GDM1 (cell line): ENCODE results near the gene DDX27.

ENCODE experiments used
- DNase-seq: peaks from one replicate; lab custom pipeline; 2025; lab: John Stamatoyannopoulos, UW

Gene DDX27

DNA sequence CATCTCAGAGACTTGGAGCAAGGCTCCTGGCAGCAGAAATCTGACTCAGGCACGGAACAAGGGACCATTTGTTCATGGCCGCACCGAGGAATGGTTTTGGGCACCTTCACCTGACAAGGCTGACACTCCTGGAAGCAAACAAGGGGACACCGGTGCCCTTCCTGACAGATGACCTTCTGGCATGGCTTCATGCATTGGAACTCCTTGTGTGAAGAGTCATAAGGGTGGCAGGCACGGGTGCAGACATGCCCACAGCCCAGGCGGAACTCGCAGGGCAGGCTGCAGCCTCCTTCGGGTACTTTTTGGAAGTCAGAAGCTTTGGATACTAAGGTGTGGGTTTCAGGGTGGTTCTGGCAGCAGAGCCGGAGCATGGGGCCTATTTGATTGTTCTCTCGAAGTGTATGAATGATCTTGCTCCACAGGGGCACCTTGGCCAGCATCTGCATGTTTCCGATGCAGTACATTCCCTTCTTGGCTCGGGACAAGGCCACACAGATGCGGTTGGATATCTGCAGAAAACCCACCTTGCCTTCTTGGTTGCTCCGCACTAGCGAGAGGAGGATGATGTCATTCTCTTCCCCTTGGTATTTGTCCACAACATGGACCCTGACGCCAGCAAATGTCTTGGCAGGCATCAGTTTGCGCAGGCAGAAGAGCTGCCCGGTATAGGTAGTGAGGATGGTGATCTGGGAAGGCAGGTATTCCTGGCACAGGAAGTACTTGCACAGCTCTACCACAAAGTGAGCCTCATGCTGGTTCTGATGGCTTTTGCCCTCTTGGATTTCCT is 29.9 kb downstream of the DDX27 start:
- DNase-seq, result no peak

DNA sequence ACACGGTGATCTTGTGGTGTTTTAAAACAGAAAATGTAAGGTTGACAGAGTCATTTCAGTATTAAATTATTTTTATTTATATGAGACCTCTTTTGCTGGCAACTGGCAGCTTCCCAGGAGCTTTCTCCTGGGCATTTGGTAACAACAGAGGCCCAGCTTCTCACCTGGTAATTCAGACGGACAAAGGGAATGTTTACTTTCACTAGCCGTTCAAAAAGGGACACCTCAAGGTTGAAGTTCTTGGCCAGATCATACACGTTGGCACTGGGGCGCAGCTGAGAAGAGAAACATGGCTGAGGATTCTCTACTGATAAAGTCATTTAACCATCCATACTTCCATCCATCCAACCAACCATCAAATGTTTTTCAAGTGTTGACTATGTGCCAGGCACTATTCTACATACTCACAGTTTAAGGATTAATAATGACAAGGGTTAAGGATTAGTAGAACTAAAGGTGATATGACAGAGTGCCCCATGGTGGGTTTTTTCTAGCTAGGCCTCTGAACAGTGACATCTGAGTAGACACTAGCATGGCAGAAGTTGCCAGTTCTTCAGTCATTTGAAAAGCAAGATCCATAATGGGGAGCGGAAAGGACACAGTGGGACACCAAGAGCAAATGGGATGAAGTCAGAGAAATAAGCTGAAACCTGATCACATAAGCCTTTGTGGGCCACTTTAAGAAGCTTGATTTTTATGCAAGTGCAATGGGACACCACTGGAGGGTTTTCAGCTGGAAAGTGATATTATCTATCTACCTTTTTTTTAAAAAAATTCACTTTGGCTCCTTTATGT is 33.5 kb downstream of the DDX27 start:
- DNase-seq, result no peak

DNA sequence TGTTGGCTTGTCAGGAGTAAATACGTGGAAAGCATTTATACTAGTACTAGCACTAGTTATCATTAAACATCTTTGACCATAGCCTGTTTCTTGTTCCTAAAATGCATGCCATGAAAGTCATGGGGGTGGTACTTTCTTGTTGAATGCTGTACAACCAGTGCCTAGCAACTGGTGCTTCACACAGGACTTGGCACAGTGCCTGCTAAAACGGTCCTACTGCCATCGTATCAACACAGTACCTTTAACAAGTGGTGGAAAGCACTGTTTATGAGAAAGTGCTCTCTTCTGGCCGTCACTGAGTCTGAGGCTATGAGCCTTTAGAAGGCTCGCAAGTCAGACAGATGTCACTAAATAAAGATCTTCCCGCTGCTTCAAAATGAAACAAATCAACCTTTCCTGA is 37.0 kb downstream of the DDX27 start:
- no peak for DNase-seq

DNA sequence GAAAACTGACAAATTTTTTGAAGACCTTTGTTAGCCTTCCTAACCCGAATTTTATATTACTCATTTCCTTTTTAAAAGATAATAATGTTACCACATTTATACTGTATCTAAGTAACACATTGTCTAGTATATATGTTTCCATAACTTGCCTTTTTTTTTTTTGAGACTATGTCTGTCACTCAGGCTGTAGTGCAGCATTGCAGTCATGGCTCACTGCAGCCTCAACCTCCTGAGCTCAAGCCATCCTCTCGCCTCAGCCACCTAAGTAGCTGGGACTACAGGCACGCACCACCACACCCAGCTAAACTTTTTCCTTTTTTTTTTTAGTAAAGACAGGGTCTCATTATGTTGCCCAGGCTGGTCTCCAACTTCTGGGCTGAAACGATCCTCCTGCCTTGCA is 40.1 kb downstream of the DDX27 start:
- no peak for DNase-seq

DNA sequence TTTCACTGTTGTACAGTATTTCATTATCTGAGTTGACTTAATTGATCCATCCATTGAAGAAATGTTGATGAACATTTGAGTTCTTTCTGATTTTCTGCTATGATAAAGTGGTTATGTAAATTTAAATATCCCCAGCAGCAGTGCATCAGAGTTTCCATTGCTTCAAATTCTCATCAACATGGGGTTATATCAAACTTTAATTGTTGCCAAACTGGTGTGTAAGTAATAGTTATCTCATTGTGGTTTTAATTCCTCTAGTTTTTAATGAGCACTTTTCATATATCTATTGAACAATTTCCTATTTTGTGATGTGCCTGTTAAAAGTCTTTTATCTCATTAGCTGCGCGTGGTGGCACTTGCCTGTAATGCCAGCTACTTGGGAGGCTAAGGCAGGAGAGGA is 40.6 kb downstream of the DDX27 start:
- DNase-seq, result no peak

DNA sequence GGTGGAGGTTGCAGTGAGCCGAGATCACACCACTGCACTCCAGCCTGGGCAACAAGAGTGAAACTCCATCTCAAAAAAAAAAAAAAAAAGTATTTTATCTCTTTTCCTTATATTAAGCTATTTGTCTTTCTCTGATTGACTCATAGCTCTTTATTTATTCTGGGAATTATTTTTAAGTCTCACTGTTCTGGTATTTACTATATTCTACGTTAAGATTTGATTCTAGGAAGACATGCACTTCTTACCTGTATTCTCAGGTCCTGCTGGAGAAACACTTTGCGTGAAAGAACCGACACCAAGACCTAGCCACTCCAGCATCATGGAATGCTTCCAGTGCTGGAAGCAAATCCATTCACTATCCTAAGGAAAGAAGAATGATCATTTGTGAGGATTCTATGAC is 41.0 kb downstream of the DDX27 start:
- DNase-seq, result no peak

DNA sequence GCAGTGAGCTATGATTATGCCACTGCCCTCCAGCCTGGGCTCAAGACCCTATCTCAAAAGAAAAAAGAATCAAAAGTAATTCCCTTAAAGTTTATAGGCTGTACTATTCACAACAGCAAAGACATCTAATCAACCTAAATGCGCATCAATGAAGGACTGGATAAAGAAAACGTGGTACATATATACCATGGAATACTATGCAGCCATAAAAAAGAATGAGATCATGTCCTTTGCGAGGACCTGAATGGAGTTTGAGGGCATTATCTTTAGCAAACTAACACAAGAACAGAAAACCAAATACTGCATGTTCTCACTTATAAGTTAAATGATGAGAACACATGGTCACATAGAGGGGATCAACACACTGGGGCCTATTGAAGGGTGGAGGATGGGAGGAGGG is 42.0 kb downstream of the DDX27 start:
- DNase-seq, result no peak

DNA sequence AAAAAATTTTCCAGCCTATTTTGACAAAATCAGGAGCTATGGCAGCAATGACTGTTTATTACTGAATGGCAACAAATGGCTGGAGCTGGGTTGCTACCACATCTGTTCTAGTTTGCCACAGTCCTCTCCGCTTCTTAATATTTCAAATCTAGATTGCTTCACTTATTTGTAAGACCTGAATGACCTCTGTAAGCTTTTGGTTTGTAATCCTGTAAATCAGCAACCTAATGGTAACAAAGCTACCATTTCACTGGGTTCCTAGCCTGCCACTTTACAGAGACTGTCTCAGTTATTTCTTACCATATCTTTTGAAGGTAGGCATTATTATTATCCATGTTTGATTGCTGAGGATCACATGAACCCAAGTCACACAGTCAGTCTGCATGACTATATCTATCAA is 43.2 kb downstream of the DDX27 start:
- no peak for DNase-seq

DNA sequence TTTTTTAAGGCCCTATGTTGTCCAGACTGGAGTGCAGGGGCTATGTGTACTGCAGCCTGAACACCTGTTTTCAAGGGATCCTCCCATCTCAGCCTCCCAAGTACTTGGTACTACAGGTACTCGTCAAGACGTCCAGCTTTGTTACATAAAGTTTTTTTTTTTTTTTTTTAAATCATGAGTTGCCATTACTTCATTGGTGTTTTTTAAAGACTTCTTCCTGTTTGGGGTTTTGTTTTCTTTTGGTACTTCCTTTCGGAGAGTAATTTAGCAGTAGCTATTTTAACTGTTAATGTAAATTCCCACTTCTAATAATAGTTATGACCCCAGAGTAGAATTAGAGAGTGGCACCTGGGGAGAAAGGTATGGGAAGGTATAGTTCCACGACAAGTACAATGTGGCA is 48.1 kb downstream of the DDX27 start:
- DNase-seq, result no peak

DNA sequence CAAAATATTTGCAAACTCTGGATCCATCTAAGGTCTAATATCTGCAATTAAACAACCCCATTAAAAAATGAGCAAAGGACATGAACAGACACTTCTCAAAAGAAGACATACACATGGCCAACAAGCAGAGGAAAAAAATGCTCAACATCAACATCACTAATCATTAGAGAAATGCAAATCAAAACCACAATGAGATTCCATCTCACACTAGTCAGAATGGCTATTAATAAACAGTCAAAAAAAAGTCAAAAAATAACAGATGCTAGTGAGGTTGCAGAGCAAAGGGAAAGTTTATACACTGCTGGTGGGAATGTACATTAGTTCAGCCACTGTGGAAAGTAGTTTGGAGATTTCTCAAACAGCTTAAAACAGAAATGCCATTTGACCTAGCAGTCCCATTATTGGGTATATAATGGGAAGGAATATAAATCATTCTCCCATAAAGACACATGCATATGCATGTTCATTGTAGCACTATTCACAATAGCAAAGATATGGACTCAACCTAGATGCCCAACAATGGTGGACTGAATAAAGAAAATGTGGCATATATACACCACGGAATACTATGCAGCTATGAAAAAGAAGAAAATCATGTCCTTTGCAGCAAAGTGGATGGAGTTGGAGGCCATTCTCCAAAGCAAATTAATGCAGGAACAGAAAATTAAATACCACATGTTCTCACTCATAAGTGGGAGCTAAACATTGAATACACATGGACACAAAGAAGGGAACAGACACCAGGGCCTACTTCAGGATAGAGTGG is 49.6 kb downstream of the DDX27 start:
- DNase-seq, result no peak

DNA sequence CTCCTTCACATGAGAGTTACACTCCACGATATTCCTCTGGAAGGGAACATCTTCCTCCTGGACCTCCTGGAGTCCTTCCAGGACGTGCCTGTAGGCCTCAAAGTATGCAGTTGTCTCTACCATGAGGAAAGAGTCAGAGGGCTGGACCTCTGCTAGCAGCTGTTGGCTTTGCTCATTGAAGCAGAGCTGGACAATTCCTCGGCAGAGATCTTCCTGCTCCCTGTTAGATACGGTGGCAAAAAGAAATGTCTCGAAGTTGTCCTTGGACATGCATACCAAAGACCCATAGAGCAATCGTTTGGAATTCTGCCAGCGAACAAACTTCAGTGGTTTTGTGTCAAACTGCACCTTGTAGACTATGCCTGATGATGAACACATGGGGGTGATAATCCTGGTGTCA is 51.0 kb downstream of the DDX27 start:
- no peak for DNase-seq

DNA sequence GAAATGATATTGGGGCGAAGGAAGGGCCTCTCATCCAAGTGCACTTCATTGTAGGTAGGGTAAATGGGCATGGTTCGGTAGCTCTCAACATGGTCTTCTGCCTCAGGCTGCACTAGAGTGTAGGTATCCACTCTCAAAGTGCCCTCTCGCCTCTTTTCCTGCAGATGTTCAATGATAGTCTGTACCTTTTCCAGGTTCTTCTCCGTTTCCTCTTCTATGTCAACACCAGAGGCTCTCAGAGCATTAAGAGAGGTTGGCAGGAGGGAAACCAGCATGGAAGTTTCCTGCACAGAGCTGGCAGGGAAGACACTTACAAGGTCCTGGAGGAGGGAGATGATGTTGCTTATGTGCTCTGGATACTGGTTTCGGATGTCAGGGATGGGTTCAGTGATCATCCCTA is 51.5 kb downstream of the DDX27 start:
- DNase-seq, result no peak

DNA sequence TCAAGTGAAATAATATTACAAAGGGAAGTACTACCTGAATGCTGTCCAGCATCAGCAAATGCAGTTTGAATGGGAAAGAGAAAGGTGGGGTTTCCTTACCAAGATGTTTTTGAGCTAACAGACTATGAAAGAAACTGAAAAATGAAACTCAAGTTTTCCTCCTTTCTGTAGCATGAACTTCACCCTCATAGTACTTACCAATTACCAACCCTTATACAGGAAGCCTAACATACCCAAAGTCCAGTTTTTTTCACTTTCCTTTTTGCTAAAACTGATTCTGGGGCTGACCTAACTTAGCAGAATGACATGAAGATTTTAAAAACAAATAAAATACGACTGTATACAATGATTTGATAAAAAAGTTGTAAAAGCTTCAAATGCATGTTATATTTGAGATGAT is 53.4 kb downstream of the DDX27 start:
- DNase-seq, result no peak

DNA sequence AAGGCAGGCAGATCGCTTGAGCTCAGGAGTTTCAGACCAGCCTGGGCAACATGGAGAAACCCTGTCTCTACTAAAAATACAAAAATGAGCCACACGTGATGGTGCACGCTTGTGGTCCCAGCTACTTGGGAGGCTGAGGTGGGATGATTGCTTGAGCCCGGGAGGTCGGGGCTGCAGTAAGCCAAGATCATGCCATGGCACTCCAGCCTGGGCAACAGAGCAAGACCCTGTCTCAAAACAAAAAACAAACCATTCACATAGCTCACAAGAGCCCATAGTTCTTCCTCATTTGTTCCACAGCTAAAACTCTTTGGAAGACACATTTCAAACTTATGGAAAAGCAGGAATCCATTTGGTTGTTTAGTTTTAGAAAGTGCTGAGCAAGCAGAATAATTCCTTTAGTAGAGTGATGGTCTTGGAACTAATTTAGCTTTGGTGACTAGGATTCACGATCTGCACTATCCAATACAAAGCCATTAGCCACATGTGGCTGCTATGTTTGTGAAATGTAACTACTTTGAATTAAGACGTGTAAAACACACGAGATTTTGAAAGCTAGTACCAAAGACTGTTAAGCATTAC is 54.6 kb downstream of the DDX27 start:
- no peak for DNase-seq

DNA sequence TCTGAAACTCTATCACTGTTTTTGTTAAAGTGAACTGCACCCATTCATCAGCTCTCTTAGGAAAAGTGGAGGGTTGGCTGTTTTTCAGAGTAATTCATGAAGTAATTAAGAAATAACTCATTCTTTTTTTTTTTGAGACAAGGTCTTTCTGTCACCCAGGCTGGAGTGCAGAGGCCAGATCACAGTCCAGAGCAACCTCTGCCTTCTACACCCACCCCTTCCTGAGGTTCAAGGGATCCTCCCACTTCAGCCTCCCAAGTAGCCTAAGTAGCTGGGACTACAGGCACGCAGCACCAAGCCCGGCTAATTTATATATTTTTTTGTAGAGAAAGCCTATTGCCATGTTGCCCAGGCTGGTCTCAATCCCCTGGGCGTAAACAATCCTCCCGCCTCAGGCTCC is 56.0 kb downstream of the DDX27 start:
- DNase-seq, result no peak

DNA sequence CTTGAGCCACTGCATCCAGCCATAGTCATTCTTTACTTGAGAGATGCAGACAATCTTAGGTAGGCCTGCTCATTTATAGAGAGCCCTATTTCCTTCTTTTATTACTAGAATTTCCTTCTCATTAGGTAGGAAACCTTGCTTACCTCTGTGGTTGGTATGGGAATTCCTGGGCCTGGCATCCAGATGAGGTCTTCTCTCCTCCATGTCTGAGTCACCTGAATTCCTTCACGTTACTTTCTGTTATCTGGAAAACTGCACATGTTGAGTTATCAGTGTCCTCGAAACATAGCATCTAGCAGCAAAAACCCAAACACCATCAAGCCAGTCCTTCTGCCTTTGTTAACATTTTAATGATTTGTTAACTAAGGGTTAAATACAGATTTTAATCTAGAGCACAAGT is 56.4 kb downstream of the DDX27 start:
- no peak for DNase-seq

DNA sequence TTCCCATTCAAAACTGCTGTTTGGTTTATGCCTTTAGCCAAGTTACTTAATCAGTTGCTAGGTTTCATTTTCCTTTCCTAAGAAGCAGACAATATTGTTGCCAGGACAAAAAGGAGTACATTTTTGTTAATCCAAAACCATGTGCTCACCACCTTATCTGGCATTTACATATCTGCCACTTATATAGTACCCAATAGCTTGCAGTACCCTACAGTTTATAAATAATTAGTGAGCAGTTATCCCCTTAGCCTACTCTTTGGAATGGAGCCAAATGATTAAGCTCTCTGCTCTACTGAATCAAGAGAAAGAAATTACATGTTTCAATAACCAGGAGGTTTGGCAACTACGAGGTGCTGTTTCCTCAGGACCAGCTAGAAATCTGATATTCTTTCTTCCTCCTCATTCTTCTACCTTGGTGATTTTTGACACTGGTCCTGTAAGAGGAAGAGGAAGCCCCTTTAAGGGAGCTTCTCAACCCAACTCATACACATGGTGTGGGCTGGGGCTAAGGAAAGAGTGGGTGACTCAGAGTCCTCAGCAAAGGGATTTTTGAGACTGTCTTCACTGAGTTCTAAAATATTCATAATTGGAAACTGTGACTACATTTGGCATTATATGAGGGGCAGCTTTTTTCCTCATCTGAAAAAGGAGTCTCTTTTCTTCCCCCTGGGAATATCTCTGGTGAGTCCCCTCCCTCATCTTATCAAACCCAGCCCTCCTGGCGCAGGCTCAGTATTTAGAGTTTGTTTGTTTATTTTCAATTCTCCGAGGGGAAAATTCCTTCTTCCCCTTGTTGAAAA is 57.1 kb downstream of the DDX27 start:
- peak; percentile 9 for DNase-seq

DNA sequence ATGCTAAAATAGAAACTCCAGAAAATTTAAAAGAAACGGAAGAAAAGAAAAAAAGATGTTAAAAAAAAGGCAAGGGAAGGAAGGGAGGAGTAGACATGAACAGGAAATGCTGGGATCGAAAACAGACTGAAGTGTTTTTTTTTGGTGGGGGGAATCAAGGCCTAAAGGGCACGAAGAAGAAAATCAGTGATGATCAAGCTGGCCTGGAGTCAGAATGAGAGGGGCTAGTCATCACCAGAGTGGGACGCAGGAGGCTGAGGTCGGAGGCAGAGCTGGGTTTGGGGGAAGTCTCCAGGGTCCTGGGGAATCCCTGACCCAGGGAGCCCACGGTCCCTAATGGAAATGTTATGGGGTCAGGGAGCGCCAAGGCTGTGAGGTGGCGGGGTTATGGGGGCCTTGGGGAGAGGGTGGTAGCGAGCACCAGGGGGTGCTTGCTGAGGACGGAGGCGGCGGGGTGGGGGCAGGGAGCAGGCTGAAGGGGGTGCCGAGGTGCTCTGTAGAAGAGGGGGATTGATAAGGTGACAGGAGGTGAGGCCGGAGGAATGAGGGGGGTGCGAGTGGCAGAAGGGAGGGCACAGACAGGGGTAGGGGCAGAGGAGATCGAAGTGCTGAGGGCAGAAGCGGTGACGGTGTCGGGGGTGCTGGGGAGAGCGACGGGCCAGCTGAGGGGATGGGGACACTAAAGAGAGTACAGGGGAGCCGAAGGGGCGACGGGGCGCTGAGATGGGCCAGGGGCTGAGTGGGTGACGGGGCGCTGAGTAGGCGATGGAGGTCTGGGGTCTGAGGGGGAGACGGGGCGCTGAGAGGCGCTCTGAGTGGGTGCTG is 58.0 kb downstream of the DDX27 start:
- no peak for DNase-seq

DNA sequence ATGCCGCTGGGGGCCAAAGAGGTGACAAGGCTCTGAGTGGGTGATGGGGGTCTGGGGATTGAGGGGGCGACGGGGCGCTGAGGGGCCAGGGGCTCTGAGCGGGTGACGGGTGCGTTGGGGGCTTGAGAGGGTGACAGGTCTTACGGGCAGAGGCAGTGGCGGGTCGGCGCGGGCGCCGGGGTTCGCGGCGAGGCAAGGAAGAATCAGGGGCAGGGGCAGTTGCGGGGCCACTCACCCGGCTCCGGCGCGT is 58.5 kb downstream of the DDX27 start:
- no peak for DNase-seq

DNA sequence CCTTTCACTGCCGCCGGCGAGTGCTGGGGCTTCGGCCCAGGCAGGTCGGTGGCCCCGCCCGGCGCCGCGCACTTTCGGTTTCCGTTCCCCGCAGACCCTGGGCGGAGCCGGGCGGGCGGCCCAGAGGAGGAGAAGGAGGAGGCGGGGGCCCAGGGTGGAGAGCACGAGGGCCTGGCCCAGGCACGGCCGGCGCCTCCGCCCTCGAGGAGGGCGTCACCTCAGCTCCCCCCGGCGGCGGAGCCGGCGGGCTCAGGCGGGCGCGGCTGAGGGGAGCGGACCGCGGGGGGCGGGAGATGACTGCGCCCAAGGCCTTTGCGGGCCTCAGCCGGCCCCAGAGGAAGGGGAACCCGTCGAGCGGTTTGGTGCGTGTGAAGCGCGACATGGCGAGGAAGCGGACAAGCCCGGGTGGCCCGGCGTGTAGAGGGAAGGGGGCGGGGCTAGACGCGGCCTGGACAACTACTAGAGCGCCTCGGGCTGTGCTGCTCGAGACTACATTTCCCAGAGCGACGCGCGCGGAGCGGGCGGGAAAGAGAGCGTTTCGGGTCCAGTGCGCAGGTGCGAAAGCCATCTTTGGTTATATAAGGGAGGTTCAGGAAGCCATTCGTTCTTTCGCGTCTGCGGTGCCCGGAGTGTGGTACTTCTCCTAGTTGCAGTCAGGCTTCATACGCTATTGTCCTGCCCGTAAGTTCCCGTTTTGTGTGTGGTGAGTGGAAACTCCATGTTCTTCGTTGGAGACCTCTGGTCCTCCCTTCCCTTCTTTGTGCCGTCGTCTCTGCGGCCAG is 59.0 kb downstream of the DDX27 start, which contains the start of gene ZNFX1:
ZNFX1 (minus strand) TSS at position 22 of the 782 bp plus-strand sequence. CDS start 2,218 bp downstream, outside the sequence.
- peak; percentile 97 for DNase-seq
